ENCODE results near the gene UNC79.

The UNC79 gene

GRCh38 chr14:93643676-93644075 is 212.9 kb downstream of the UNC79 start:
- no peak overlapping the region for H3K4me3 ChIP-seq (ENCODE audit: low read depth, low read length)
- no peak for DNase-seq (ENCODE audit: low read depth)

DNA sequence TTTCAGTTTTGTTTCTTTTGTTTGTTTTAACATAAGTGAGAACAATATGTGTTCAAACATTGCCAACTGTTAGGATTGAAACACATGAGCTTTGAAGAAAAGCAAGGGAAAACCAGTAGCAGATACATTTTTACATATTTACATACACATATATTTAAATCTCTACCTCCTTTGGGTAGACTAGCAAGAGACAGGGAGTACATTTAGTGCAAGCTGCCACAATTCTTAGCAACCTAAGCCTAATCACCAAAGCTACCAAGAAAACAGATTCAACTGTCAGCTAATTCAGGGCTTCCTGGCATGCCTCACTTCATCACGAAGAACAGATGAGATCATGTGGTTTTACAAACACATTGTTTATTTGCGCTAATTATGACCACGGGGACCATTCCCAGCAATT is 214.5 kb downstream of the UNC79 start:
- H3K4me3 ChIP-seq (ENCODE audit: low read depth, low read length): no peak overlapping the region
- no peak for DNase-seq (ENCODE audit: low read depth)

- H3K4me3 ChIP-seq (ENCODE audit: low read depth, low read length): no peak overlapping the region
- DNase-seq (ENCODE audit: low read depth): no peak
These were observed 217.9 kb downstream of the UNC79 start for GRCh38 chr14:93648440-93649168.

- DNase-seq (ENCODE audit: low read depth): no peak
- H3K4me3 ChIP-seq (ENCODE audit: low read depth, low read length): no peak overlapping the region
These were observed 223.9 kb downstream of the UNC79 start for GRCh38 chr14:93654599-93654998.

- no peak for DNase-seq (ENCODE audit: low read depth)
- H3K4me3 ChIP-seq (ENCODE audit: low read depth, low read length): no peak overlapping the region
These were observed 224.5 kb downstream of the UNC79 start for GRCh38 chr14:93655078-93655750.

DNA sequence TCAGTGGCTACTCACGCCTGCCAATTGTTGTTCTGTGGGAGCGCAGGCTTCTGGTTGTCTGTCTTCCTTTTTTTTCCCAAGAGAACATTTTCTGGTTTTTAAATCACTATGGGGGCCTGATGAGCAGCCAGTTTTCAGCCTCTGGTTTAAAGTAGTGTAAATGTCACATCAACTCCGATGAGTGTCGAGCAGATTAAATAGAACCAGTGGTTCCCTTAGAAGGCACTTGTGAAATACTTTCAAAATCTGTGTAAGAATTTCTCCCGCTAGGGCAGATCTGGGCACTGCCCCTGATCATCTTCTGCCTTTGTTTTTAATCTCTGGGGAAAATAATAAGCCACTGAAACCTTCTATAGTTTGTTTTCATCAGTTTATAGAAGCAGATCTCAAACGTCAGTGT is 227.1 kb downstream of the UNC79 start:
- H3K4me3 ChIP-seq (ENCODE audit: low read depth, low read length): no peak overlapping the region
- no peak for DNase-seq (ENCODE audit: low read depth)

DNA sequence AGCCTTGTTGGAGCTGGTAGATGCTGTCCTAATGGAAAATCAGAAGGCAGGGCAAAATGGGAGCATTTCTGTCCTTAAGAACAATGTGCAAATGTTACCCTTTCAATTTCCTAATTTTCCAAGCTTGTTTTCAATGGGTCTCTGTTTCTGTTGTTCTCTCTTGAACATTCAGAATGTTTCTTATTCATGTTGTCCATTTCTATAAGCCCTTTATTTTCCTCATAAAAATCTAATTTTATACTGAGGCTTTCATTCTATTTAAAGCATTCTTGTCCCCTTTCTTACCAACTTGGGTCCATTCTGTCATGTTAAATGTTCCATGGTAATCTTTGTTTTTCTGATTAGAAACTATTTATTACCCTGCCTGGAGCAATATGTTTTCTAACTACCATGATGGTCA is 232.6 kb downstream of the UNC79 start:
- no peak for DNase-seq (ENCODE audit: low read depth)

GRCh38 chr14:93665169-93665568 is 234.4 kb downstream of the UNC79 start:
- H3K4me3 ChIP-seq (ENCODE audit: low read depth, low read length): no peak overlapping the region
- DNase-seq (ENCODE audit: low read depth): no peak

More for the DNA sequence above, 232.6 kb downstream of the UNC79 start:
- H3K4me3 ChIP-seq (ENCODE audit: low read depth, low read length): no peak overlapping the region

- no peak overlapping the region for H3K4me3 ChIP-seq (ENCODE audit: low read depth, low read length)
- no peak for DNase-seq (ENCODE audit: low read depth)
These were observed 238.9 kb downstream of the UNC79 start for GRCh38 chr14:93669632-93670031.

DNA sequence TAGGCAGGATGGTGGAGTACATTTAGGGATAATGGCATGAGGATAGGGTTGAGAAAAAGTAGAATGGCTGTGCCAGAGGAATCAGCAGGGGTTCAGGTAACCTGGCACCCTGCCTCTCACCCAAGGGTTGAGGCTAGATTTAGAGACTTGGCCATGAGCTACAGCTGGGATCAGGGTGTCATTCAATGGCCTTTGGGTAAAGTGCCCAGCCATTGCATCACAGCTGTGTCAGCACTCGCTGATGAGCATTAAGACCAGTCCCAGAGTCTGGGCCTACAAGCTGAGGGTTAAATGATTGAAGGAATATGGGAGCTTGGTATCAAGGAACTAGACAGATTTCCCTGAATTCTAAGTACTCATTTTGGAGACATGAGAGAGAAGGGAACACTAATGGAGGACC is 243.6 kb downstream of the UNC79 start:
- DNase-seq (ENCODE audit: low read depth): no peak
- H3K4me3 ChIP-seq (ENCODE audit: low read depth, low read length): no peak overlapping the region

GRCh38 chr14:93675651-93676050 is 244.9 kb downstream of the UNC79 start:
- H3K4me3 ChIP-seq (ENCODE audit: low read depth, low read length): no peak overlapping the region
- no peak for DNase-seq (ENCODE audit: low read depth)

- H3K4me3 ChIP-seq (ENCODE audit: low read depth, low read length): no peak overlapping the region
- no peak for DNase-seq (ENCODE audit: low read depth)
These were observed 245.7 kb downstream of the UNC79 start for GRCh38 chr14:93676416-93676958.

DNA sequence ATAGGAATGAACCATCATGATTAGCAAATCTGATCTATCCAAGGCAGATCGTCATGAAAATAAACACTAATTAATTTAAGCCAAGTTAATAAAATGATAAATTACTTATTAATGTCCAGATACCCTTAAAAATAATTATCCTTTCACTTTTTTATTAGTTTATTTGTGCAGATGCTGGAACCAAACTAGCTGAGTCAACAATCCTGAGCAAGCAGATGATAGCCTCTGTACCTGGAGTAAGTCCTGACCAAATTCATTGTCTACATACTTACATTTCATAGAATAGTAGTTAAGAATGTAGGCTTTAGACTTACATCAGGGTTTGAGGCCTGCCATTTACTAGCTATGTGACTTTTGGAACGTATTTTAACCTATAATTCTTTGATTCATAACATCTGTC is 251.7 kb downstream of the UNC79 start:
- no peak overlapping the region for H3K4me3 ChIP-seq (ENCODE audit: low read depth, low read length)
- DNase-seq (ENCODE audit: low read depth): no peak

DNA sequence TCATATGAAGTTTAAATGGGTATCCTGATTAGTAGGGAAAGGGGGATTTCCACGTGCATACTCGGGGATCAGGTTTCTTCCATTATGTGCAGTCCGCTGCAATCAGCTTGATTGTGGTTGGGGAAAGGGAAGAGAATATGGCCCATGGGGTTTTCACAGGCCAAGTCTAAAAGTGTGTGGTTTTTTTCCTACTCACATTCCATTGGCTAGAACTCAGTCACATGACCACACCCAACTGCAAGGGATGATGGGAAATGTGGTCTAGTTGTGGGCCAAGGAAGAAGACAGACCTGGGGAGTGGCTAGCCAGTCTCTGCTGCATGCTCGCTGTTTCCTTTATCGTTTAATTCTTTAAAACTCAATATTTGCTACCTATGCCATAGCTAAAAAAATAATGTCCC is 252.5 kb downstream of the UNC79 start:
- DNase-seq (ENCODE audit: low read depth): no peak
- H3K4me3 ChIP-seq (ENCODE audit: low read depth, low read length): no peak overlapping the region

DNA sequence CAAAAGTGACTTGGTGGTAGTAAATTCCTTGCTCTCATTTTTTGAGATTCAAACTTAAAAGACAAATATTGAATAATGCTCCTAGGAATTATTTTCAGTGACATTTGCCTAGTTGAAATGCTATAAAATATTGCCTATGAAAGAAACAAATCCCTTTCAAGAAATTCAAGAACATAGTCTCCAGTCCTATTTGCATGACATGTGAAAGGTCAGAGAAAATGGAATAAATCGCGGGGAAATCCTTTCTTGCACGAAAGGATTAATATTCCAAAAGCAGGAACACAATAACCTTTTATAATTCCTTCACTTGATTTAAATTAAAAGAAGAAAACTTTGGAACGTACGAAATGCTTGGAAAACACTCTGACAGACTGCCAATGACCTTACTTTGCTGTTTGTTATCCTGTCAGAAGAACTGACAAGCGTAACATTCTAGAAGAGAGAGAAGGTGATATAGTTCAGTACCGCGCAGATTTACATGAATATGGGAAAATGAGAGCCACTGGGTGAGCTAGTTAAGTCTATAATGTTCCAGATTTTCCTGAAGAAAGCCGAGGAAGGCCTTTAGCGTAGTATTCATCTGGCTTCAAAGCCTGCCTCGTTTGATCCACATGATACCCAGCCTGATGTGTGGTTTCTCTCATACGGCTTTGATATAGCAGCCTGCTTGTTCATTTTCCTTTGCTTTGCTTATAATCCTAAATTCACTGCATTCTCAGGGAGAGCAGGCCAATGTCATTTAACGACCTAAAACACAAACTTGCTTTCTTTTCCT is 254.6 kb downstream of the UNC79 start:
- DNase-seq (ENCODE audit: low read depth): no peak
- no peak overlapping the region for H3K4me3 ChIP-seq (ENCODE audit: low read depth, low read length)

DNA sequence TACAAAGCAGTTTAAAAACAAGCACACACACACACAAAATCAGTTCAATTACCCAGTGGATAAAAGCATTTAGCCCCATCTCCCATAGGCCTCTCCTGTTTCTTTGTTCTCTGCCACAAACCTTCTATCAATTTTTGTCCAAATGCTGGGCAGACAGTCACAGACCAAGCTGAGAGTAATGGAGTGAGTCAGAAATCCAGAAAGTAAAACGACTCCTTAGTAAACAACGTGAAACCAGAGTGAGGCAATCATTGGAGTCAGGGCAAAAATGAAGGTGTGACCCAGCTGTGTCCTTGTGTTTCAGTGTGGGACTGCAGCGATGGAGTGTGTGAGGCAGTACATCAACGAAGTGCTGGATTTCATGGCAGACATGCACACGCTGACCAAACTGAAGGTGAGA is 255.5 kb downstream of the UNC79 start:
- no peak overlapping the region for H3K4me3 ChIP-seq (ENCODE audit: low read depth, low read length)
- no peak for DNase-seq (ENCODE audit: low read depth)

- no peak for DNase-seq (ENCODE audit: low read depth)
- H3K4me3 ChIP-seq (ENCODE audit: low read depth, low read length): no peak overlapping the region
These were observed 257.5 kb downstream of the UNC79 start for GRCh38 chr14:93688239-93688666.

DNA sequence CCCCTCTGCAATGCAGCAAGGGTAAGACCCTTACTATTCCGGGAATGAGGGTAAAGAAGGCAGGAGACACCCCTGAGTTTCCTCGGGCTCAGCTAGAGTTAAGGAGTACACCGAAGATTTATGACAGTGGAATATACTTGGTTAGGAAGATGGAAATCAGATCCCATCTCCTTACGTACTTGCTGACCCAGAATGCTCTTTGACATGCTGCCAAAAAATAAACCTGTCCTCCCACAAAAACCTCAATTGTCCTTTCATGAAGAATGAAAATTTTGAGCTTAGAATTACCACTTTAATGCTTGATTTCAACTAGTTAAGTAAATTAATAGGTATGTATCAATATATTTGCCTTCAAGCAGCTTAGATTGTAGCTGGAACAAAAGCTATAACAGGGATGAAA is 258.1 kb downstream of the UNC79 start:
- no peak for DNase-seq (ENCODE audit: low read depth)
- H3K4me3 ChIP-seq (ENCODE audit: low read depth, low read length): no peak overlapping the region

DNA sequence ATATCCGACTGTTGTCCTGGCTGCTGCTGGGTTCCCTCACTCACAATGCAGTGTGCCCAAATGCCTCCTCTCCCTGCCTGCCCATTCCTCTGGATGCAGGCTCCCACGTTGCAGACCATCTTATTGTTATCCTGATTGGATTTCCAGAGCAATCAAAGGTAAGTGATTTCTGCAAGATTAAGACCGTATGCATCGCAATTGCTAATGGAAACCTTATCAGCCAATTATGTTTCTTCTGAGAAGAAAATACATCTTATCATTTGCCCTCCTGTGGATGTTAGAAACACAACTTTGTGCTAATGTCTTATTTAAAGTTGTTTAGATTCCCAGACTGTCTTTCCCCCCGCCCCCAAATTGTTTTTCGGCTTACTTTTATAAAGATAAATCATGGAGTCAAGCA is 259.4 kb downstream of the UNC79 start:
- DNase-seq (ENCODE audit: low read depth): no peak
- H3K4me3 ChIP-seq (ENCODE audit: low read depth, low read length): no peak overlapping the region

DNA sequence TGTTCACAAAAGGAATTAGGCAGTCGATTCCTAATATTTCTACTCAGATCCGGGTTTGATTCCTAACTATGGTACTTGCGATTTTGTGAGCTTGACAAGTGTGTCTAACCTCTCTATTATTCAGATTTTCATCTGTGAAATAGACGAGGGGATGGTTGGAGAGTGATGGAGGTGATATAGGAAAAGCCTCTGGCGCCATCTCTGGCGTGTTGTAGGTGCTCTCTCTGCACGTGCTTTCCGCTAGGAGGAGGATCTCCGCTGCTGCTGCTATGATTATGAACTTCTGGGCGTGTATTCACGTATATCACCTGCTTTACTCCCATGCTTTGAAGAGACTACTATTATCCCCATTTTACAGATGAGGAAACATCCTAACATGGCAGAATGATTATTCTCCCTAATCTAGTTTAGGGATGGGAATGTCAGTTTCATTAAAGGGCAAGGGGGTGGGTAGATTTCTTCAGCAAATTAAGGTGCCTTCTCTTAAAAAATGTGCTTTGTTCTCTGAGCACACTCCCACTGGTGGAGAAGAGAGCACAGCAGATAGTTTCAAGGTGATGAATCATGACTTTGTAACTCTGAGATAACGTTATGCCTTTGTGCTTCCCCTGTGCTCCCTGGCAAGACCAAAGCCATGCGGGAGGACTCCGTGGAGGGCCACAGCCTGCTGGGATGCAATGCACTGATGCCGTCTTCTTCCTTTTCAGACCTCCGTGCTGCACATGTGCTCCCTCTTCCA is 260.5 kb downstream of the UNC79 start:
- no peak overlapping the region for H3K4me3 ChIP-seq (ENCODE audit: low read depth, low read length)
- no peak for DNase-seq (ENCODE audit: low read depth)

Measured in skeletal muscle cell (primary cell).